ENCODE data around the gene CYB561D2.

GRCh38 chr3:50369012-50369670 is 18.5 kb downstream of the CYB561D2 start:
- no peak for TF ChIP-seq CTCF (conservative IDR thresholded peaks at IDR 0.05; ENCODE audit: low read length)
- TF ChIP-seq EZH2phosphoT487 (IDR thresholded peaks at IDR 0.05; ENCODE audit: borderline replicate concordance, low read depth, low read length): no peak
